Liver (tissue), 9 donors: ENCODE results near the gene SHANK2. TPM values are rescaled to one million over a fixed set of nuclear protein-coding genes. Genes with fewer than 3 reads are reported as not detected.

Source experiments
- DNase-seq: peaks from one replicate; pipeline ENCODE4 v3.0.0-alpha.2; 2017; ENCODE audit warnings: low spot score
- H3K27ac ChIP-seq, 2 donors: one replicate each; pipeline ENCODE4 v1.7.0; 2013; ENCODE audit warnings: inconsistent platforms in 2 of 2, low read length in 2 of 2, control low read depth in 1 of 2, low read depth in 1 of 2, mild to moderate bottlenecking in 1 of 2
- H3K27me3 ChIP-seq, 4 donors: one replicate each; pipeline versions ENCODE4 v1.6.1 to v1.7.0; 2013; ENCODE audit warnings: low read length in 3 of 4, inconsistent platforms in 1 of 4, mild to moderate bottlenecking in 1 of 4, moderate library complexity in 1 of 4; ENCODE audit not compliant: control insufficient read depth in 4 of 4, insufficient read depth in 4 of 4
- H3K36me3 ChIP-seq, 4 donors: one replicate each; pipeline versions ENCODE4 v1.6.1 to v1.7.0; 2013; ENCODE audit warnings: low read length in 3 of 4, mild to moderate bottlenecking in 3 of 4, low read depth in 1 of 4, moderate library complexity in 1 of 4; ENCODE audit not compliant: control insufficient read depth in 4 of 4, insufficient read depth in 3 of 4
- H3K4me1 ChIP-seq, 4 donors: one replicate each; pipeline versions ENCODE4 v1.6.1 to v1.7.0; 2013; ENCODE audit warnings: low read length in 3 of 4, mild to moderate bottlenecking in 3 of 4, moderate library complexity in 1 of 4; ENCODE audit not compliant: control insufficient read depth in 4 of 4, insufficient read depth in 4 of 4
- H3K4me3 ChIP-seq, 3 donors: one replicate each; pipeline versions ENCODE4 v1.6.1 to v1.7.0; 2013; ENCODE audit warnings: low read length in 3 of 3, control low read depth in 1 of 3, low read depth in 1 of 3, mild to moderate bottlenecking in 1 of 3
- H3K9ac ChIP-seq, 2 donors: one replicate each; pipeline ENCODE4 v1.7.0; 2013; ENCODE audit warnings: low read length in 2 of 2, mild to moderate bottlenecking in 2 of 2, moderate library complexity in 2 of 2, control low read depth in 1 of 2, low read depth in 1 of 2
- H3K9me3 ChIP-seq, 4 donors: one replicate each; pipeline versions ENCODE4 v1.6.1 to v1.7.0; 2013; ENCODE audit warnings: low read length in 3 of 4; ENCODE audit not compliant: control insufficient read depth in 4 of 4
- EGR1 ChIP-seq, 2 donors: IDR thresholded peaks; 2 replicates each; pipeline ENCODE4 v1.6.1; 2016 to 2018; ENCODE audit warnings: antibody characterized with exemption in 2 of 2, low read depth in 2 of 2
- FOXA1 ChIP-seq: IDR thresholded peaks from 2 replicates; pipeline ENCODE4 v1.6.1; 2016; ENCODE audit warnings: antibody characterized with exemption
- FOXA2 ChIP-seq: IDR thresholded peaks from 2 replicates; pipeline ENCODE4 v1.6.1; 2016; ENCODE audit warnings: antibody characterized with exemption
- GABPA ChIP-seq, 2 donors: IDR thresholded peaks in 1 of 2; conservative IDR thresholded peaks in 1 of 2; 2 replicates each; pipeline ENCODE4 v1.6.1; 2016; ENCODE audit warnings: antibody characterized with exemption in 2 of 2, mild to moderate bottlenecking in 1 of 2, moderate library complexity in 1 of 2
- HNF4A ChIP-seq, 2 donors: conservative IDR thresholded peaks; 2 replicates each; pipeline ENCODE4 v1.6.1; 2016; ENCODE audit warnings: antibody characterized with exemption in 2 of 2, mild to moderate bottlenecking in 2 of 2
- HNF4G ChIP-seq: IDR thresholded peaks from 2 replicates; pipeline ENCODE4 v1.6.1; 2016; ENCODE audit warnings: antibody characterized with exemption
- JUND ChIP-seq, 2 donors: IDR thresholded peaks; 2 replicates each; pipeline ENCODE4 v1.6.1; 2016; ENCODE audit warnings: antibody characterized with exemption in 2 of 2
- RXRA ChIP-seq, 2 donors: IDR thresholded peaks; 2 replicates each; pipeline ENCODE4 v1.6.1; 2017 to 2018; ENCODE audit warnings: antibody characterized with exemption in 2 of 2, mild to moderate bottlenecking in 1 of 2
- SP1 ChIP-seq: IDR thresholded peaks from 2 replicates; pipeline ENCODE4 v1.6.1; 2018; ENCODE audit warnings: antibody characterized with exemption, mild to moderate bottlenecking
- TAF1 ChIP-seq: conservative IDR thresholded peaks from 2 replicates; pipeline ENCODE4 v1.6.1; 2016; ENCODE audit warnings: antibody characterized with exemption, mild to moderate bottlenecking
- YY1 ChIP-seq: IDR thresholded peaks from 2 replicates; pipeline ENCODE4 v1.6.1; 2016; ENCODE audit warnings: antibody characterized with exemption, mild to moderate bottlenecking
- WGBS: extraction: QIAGEN DNeasy Blood & Tissue Kit; methylation state at CpG from one replicate; pipeline ENCODE4 v1.1.7; 2013; 5-methylcytosine and 5-hydroxymethylcytosine counted together
- polyA plus RNA-seq, 2 donors: library from polyadenylated mRNA; stranded (reverse) in 1 of 2; unstranded in 1 of 2; fragments of 200-250 nt in 1 of 2; fragments of >200 nt in 1 of 2; fragmentation: Nextera tagmentation in 1 of 2; extraction: Ambion mirVana in 1 of 2; gene quantifications; one replicate each; pipeline versions ENCODE4 v1.2.1 to v1.2.3, GENCODE V29; 2013 to 2015
- total RNA-seq, 2 donors: library from RNA; depleted of rRNA; stranded (reverse); fragments of >200 nt; gene quantifications; one replicate each; pipeline ENCODE4 v1.2.3, GENCODE V29; 2014
- TF ChIP-seq, protein P1 (sequence below): IDR thresholded peaks from 2 replicates; pipeline ENCODE4 v1.6.1; 2016; ENCODE audit warnings: antibody characterized with exemption
- TF ChIP-seq, protein P2 (sequence below): fragments of 150-350 bp; IDR thresholded peaks from 2 replicates; pipeline ENCODE4 v1.5.1; 2017; ENCODE audit warnings: improper control_type of control experiment, low read depth, low read length; ENCODE audit not compliant: missing input control
- TF ChIP-seq, protein P3 (sequence below): IDR thresholded peaks from 2 replicates; pipeline ENCODE4 v1.6.1; 2016; ENCODE audit warnings: antibody characterized with exemption, mild to moderate bottlenecking
- TF ChIP-seq, protein P4 (sequence below): IDR thresholded peaks from 2 replicates; pipeline ENCODE4 v1.6.1; 2016; ENCODE audit warnings: antibody characterized with exemption
- TF ChIP-seq, protein P5 (sequence below): IDR thresholded peaks from 2 replicates; pipeline ENCODE4 v1.6.1; 2016; ENCODE audit warnings: antibody characterized with exemption
- donor health status: healthy.
- donor health status: healthy.
- donor health status: healthy.
- donor health status: healthy.
- donor health status: healthy.

SHANK2 gene
- total and polyA plus RNA-seq, 4 donors: 5.4 to 36.4 (median 12.4) TPM

DNA sequence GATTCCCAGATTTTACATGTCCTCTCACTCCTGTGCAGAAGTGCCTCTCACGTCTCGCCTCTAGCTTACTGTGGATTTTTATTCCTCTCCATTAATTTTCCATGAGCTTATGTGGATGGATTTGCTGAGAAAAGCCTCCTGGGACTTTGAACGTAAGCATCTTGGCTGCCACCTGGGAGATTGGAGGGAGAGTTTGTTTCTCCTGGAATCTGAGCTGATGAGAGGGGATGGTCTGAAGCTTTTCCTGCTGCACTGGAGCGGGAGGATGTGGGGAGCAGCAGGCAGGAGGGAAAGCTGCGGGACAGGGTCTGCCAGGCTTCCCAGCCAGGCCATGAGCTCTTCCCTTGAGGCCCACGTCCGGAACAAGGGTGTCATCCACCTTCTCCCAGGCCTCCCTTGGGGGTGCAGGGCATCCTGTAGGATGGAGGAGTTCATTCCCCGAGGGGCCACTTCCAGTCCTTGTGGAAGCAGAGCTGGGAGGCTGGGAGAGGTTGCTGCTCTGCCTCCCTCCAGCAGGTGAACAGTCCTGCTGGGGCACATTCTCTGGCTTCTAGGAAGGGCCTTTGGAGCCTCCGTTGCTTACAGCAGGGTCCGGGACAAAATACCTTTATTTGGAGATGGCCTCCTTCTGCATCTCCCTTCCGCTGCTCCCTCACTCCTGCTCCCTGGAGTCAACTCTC is 3.6 kb upstream of the SHANK2 start:
- TF ChIP-seq HNF4G: no peak
- H3K27ac ChIP-seq: no peak overlapping the region
- no peaks in the 10 kb centered on the region for H3K36me3 ChIP-seq
- H3K27me3 ChIP-seq: no peaks in the 10 kb centered on the region
- H3K4me1 ChIP-seq: peaks cover 3 to 21% (median 13%) of the 10 kb centered on the region in 4 donors
- no peak for DNase-seq
- WGBS: 81% methylated on average over 11 of the region's 11 CpGs
- H3K4me3 ChIP-seq: no peak overlapping the region
- no peak overlapping the region for H3K9ac ChIP-seq
- H3K9me3 ChIP-seq: peaks cover 0 to 3% (median 0%) of the 10 kb centered on the region in 4 donors

DNA sequence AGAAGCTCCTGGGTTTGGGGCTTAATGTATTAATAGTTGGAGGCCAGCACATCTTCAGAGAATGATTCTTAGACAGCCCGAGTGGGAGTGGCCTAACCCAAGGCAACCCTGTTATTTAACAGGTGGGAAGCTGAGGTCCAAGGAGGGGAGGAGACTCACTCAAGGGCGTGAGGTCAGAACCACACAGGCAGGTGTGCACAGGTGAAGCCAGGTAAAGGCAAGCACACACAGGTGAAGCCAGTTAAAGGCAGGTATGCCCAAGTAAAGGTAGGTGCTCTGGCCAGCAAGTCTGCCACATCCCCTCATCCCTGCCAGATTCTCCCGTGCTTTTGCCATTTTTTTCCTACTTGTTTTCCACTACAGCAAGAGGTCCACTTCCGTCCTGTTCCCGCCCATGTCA is 2.9 kb upstream of the SHANK2 start:
- Histone ChIP-seq H3K4me1 (peaks cover 3 to 27% (median 19%) of the 10 kb centered on the region in 4 donors), H3K36me3 (no peaks in the 10 kb centered on the region), H3K4me3 (no peak overlapping the region), H3K27ac (no peak overlapping the region), H3K9me3 (peaks cover 0 to 3% (median 0%) of the 10 kb centered on the region in 4 donors), H3K9ac (no peak overlapping the region), H3K27me3 (no peaks in the 10 kb centered on the region)
- TF ChIP-seq YY1 (no peak), HNF4A (conservative IDR thresholded peaks at IDR 0.05) (no peak), FOXA1 (no peak), FOXA2 (no peak), GABPA (IDR thresholded peaks at IDR 0.05 in 1 of 2, conservative IDR thresholded peaks at IDR 0.05 in 1 of 2) (no peak), EGR1 (IDR thresholded peaks at IDR 0.05; ENCODE audit: low read depth in 2 of 2) (no peak), RXRA (IDR thresholded peaks at IDR 0.05) (no peak), SP1 (no peak), HNF4G (no peak), TAF1 (no peak), JUND (IDR thresholded peaks at IDR 0.05) (no peak)
- TF ChIP-seq, protein P1, sequence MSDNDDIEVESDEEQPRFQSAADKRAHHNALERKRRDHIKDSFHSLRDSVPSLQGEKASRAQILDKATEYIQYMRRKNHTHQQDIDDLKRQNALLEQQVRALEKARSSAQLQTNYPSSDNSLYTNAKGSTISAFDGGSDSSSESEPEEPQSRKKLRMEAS: no peak
- TF ChIP-seq, protein P2, sequence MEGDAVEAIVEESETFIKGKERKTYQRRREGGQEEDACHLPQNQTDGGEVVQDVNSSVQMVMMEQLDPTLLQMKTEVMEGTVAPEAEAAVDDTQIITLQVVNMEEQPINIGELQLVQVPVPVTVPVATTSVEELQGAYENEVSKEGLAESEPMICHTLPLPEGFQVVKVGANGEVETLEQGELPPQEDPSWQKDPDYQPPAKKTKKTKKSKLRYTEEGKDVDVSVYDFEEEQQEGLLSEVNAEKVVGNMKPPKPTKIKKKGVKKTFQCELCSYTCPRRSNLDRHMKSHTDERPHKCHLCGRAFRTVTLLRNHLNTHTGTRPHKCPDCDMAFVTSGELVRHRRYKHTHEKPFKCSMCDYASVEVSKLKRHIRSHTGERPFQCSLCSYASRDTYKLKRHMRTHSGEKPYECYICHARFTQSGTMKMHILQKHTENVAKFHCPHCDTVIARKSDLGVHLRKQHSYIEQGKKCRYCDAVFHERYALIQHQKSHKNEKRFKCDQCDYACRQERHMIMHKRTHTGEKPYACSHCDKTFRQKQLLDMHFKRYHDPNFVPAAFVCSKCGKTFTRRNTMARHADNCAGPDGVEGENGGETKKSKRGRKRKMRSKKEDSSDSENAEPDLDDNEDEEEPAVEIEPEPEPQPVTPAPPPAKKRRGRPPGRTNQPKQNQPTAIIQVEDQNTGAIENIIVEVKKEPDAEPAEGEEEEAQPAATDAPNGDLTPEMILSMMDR: no peak
- TF ChIP-seq, protein P3, sequence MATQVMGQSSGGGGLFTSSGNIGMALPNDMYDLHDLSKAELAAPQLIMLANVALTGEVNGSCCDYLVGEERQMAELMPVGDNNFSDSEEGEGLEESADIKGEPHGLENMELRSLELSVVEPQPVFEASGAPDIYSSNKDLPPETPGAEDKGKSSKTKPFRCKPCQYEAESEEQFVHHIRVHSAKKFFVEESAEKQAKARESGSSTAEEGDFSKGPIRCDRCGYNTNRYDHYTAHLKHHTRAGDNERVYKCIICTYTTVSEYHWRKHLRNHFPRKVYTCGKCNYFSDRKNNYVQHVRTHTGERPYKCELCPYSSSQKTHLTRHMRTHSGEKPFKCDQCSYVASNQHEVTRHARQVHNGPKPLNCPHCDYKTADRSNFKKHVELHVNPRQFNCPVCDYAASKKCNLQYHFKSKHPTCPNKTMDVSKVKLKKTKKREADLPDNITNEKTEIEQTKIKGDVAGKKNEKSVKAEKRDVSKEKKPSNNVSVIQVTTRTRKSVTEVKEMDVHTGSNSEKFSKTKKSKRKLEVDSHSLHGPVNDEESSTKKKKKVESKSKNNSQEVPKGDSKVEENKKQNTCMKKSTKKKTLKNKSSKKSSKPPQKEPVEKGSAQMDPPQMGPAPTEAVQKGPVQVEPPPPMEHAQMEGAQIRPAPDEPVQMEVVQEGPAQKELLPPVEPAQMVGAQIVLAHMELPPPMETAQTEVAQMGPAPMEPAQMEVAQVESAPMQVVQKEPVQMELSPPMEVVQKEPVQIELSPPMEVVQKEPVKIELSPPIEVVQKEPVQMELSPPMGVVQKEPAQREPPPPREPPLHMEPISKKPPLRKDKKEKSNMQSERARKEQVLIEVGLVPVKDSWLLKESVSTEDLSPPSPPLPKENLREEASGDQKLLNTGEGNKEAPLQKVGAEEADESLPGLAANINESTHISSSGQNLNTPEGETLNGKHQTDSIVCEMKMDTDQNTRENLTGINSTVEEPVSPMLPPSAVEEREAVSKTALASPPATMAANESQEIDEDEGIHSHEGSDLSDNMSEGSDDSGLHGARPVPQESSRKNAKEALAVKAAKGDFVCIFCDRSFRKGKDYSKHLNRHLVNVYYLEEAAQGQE: no peak
- TF ChIP-seq, protein P4, sequence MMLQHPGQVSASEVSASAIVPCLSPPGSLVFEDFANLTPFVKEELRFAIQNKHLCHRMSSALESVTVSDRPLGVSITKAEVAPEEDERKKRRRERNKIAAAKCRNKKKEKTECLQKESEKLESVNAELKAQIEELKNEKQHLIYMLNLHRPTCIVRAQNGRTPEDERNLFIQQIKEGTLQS: no peak
- TF ChIP-seq, protein P5, sequence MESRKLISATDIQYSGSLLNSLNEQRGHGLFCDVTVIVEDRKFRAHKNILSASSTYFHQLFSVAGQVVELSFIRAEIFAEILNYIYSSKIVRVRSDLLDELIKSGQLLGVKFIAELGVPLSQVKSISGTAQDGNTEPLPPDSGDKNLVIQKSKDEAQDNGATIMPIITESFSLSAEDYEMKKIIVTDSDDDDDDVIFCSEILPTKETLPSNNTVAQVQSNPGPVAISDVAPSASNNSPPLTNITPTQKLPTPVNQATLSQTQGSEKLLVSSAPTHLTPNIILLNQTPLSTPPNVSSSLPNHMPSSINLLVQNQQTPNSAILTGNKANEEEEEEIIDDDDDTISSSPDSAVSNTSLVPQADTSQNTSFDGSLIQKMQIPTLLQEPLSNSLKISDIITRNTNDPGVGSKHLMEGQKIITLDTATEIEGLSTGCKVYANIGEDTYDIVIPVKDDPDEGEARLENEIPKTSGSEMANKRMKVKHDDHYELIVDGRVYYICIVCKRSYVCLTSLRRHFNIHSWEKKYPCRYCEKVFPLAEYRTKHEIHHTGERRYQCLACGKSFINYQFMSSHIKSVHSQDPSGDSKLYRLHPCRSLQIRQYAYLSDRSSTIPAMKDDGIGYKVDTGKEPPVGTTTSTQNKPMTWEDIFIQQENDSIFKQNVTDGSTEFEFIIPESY: no peak
- WGBS: 84% methylated on average over 5 of the region's 5 CpGs
- no peak for DNase-seq
